Uterus (tissue), 2 donors: Measurements from ENCODE around the gene RIMS1.

Source experiments
- POLR2A ChIP-seq, 2 donors: fragments of 450-650 bp; IDR thresholded peaks; one replicate each; pipeline ENCODE4 v1.6.1; 2016; ENCODE audit warnings: antibody characterized with exemption in 2 of 2, mild to moderate bottlenecking in 1 of 2, moderate library complexity in 1 of 2
- TF ChIP-seq, protein P1 (sequence below), 4 experiments: fragments of 200-600 bp in 2 of 4; fragments of 450-650 bp in 2 of 4; sonication (generic) in 2 of 4; IDR thresholded peaks; one replicate each; pipeline ENCODE4 v1.5.1; 2016 to 2019; ENCODE audit warnings: antibody characterized with exemption in 4 of 4, mild to moderate bottlenecking in 2 of 4, moderate library complexity in 1 of 4

DNA sequence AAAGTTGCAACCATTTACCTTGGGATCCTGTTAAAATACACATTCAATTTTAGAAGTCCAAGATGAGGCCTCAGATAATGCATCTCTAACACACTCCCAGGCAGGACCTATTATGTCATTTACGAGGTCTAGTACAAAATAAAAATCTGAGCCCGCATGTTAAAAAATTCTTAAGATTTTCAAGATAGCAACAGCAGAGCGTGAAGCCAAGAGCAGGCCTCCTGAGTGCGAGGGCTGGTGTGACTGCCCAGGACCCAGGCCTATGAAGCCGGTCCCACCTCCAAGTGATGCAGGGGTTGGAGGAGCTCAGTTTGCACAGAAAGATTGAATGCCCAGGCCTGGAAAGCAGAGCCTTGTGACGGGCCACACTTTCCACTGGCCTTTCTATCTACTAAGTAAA lies 524.4 kb downstream of the RIMS1 start:
- TF ChIP-seq, protein P1, sequence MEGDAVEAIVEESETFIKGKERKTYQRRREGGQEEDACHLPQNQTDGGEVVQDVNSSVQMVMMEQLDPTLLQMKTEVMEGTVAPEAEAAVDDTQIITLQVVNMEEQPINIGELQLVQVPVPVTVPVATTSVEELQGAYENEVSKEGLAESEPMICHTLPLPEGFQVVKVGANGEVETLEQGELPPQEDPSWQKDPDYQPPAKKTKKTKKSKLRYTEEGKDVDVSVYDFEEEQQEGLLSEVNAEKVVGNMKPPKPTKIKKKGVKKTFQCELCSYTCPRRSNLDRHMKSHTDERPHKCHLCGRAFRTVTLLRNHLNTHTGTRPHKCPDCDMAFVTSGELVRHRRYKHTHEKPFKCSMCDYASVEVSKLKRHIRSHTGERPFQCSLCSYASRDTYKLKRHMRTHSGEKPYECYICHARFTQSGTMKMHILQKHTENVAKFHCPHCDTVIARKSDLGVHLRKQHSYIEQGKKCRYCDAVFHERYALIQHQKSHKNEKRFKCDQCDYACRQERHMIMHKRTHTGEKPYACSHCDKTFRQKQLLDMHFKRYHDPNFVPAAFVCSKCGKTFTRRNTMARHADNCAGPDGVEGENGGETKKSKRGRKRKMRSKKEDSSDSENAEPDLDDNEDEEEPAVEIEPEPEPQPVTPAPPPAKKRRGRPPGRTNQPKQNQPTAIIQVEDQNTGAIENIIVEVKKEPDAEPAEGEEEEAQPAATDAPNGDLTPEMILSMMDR (IDR thresholded peaks at IDR 0.05): no peak
- TF ChIP-seq POLR2A (IDR thresholded peaks at IDR 0.05): no peak
